COR-L47 (cell line): ENCODE results near the gene CCDC47.
A peak's percentile ranks its signal among the peaks of the same experiment; 100 is the strongest.
"Not testable (repeated sequence)": the region's sequence is repeated elsewhere in the genome, so short reads cannot be mapped to it uniquely, and the experiment has no call there.

Experiments
- DNase-seq: peaks from one replicate; lab custom pipeline; 2025; lab: John Stamatoyannopoulos, UW

CCDC47 gene

GRCh38 chr17:63773272-63774140, at the start of gene CCDC47:
Gene CCDC47, minus strand, starts transcription at chr17:63773597. Its CDS starts 7,422 bp downstream, at chr17:63766175.
- peak; percentile 99 for DNase-seq

- DNase-seq, result no peak
These were observed 49.1 kb upstream of the CCDC47 start for GRCh38 chr17:63822537-63822936.

- no peak for DNase-seq
These were observed 48.4 kb upstream of the CCDC47 start for GRCh38 chr17:63821804-63822203.

- no peak for DNase-seq
These were observed 47.7 kb upstream of the CCDC47 start for GRCh38 chr17:63820963-63821561.

GRCh38 chr17:63819585-63820537, 46.5 kb upstream of the CCDC47 start:
- DNase-seq, result no peak

GRCh38 chr17:63819131-63819530, 45.7 kb upstream of the CCDC47 start:
- DNase-seq, result no peak

- no peak for DNase-seq
These were observed 44.5 kb upstream of the CCDC47 start for GRCh38 chr17:63817736-63818385.

GRCh38 chr17:63816669-63817068, 43.3 kb upstream of the CCDC47 start:
- DNase-seq, result no peak

GRCh38 chr17:63816123-63816522, 42.7 kb upstream of the CCDC47 start:
- DNase-seq, result no peak

- DNase-seq, result no peak
These were observed 36.6 kb upstream of the CCDC47 start for GRCh38 chr17:63809970-63810369.

GRCh38 chr17:63805591-63805990, 32.2 kb upstream of the CCDC47 start:
- DNase-seq, result no peak

GRCh38 chr17:63804328-63804727, 30.9 kb upstream of the CCDC47 start:
- no peak for DNase-seq

GRCh38 chr17:63800783-63801182, 27.4 kb upstream of the CCDC47 start:
- no peak for DNase-seq

- no peak for DNase-seq
These were observed 25.2 kb upstream of the CCDC47 start for GRCh38 chr17:63798572-63799106.

- DNase-seq, result not testable (repeated sequence)
These were observed 23.0 kb upstream of the CCDC47 start for GRCh38 chr17:63796375-63796774.

- no peak for DNase-seq
These were observed 18.8 kb upstream of the CCDC47 start for GRCh38 chr17:63792055-63792729.

GRCh38 chr17:63790057-63790456, 16.7 kb upstream of the CCDC47 start:
- DNase-seq, result no peak

- DNase-seq, result no peak
These were observed 13.7 kb upstream of the CCDC47 start for GRCh38 chr17:63786971-63787711.

- DNase-seq, result no peak
These were observed 12.7 kb upstream of the CCDC47 start for GRCh38 chr17:63786117-63786516.

- DNase-seq, result no peak
These were observed 12.2 kb upstream of the CCDC47 start for GRCh38 chr17:63785556-63785955.
